GM18517 (cell line): ENCODE measurements around the gene CRLF3.
"Not testable (repeated sequence)": the region's sequence is repeated elsewhere in the genome, so short reads cannot be mapped to it uniquely, and the experiment has no call there.

Source experiments
- ATAC-seq: cut with Tn5 transposase; IDR thresholded peaks from one replicate; pipeline ENCODE4 v1.9.1; 2021; ENCODE audit warnings: mild to moderate bottlenecking, moderate library complexity; ENCODE audit not compliant: unreplicated experiment

Gene CRLF3

DNA sequence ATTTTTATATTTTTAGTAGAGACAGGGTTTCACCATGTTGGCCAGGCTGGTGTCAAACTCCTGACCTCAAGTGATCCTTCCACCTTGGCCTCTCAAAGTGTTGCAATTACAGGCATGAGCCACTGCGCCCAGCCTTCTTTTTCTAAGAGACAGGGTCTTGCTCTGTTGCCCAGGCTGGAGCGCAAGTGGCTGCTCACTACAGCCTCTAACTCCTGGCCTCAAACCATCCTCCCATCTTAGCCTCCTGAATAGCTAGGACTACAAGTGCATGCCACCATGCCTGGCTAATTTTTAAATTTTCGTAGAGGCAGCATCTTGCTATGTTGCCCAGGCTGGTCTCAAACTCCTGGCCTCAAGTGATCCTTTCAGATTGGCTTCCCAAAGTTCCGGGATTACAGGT, 76.9 kb downstream of the CRLF3 start:
- ATAC-seq: not testable (repeated sequence)

DNA sequence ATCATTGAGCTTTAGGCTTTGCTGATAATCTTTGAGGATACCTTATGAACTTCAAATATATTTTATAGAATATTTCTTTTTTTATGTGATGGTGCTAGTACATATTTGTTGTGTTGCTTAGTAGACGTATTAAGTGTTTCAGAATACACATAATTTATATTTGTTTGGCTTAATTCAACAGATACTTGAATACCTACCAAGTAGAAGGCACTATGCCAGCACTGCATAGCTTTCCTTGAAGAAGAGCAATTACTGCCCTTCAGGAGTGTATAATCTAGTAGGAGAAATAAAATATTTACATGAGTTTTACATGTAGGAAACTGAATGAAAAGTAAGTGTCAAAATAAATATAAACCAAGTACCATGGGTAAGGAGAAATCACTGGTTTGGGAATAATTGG, 81.8 kb downstream of the CRLF3 start:
- ATAC-seq: not testable (repeated sequence)

DNA sequence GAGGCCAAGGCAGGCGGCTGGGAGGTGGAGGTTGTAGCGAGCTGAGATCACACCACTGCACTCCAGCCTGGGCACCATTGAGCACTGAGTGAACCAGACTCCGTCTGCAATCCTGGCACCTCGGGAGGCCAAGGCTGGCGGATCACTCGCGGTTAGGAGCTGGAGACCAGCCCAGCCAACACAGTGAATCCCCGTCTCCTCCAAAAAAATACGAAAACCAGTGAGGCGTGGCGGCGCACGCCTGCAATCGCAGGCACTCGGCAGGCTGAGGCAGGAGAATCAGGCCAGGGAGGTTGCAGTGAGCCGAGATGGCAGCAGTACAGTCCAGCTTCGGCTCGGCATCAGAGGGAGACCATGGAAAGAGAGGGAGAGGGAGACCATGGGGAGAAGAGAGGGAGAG, 88.1 kb downstream of the CRLF3 start:
- not testable (repeated sequence) for ATAC-seq

DNA sequence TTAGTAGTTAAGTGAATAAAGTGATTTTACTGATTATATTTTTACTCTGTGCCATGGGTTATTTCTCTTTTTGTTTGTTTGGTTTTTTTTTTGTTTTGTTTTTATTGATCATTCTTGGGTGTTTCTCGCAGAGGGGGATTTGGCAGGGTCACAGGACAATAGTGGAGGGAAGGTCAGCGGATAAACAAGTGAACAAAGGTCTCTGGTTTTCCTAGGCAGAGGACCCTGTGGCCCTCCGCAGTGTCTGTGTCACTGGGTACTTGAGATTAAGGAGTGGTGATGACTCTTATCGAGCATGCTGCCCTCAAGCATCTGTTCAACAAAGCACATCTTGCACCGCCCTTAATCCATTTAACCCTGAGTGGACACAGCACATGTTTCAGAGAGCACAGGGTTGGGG, 88.8 kb downstream of the CRLF3 start:
- not testable (repeated sequence) for ATAC-seq

DNA sequence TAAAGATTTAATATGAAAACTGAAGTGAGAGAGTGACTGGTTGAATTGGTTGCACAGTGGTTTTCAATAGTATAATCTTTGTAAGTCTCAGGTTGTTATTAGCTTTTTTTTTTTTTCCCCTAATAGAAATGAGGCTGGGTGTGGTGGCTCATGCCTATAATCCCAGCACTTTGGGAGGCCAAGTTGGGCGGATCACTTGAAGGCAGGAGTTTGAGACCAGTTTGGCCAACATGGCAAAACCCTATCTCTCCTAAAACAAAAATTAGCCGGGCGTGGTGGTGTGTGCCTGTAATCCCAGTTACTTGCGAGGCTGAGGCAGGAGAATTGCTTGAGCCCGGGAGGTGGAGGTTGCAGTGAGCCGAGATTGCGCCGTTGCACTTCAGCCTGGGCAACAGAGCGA, 89.3 kb downstream of the CRLF3 start:
- ATAC-seq: not testable (repeated sequence)

DNA sequence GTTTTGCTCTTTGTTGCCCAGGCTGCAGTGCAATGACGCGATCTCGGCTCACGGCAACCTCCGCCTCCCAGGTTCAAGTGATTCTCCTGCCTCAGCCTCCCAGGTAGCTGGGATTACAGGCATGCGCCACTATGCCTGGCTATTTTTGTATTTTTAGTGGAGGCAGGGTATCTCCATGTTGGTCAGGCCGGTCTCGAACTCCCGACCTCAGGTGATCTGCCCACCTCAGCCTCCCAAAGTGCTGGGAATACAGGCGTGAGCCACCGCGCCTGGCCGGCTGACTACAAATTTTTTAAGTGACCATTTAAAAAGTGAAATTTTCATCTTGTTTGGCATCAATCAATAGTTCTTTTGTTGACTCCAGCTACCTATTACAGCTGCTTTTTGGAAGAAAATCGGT, 90.3 kb downstream of the CRLF3 start:
- not testable (repeated sequence) for ATAC-seq
